ENCODE data around the gene RAP1GAP2.

- TF ChIP-seq, protein P1, sequence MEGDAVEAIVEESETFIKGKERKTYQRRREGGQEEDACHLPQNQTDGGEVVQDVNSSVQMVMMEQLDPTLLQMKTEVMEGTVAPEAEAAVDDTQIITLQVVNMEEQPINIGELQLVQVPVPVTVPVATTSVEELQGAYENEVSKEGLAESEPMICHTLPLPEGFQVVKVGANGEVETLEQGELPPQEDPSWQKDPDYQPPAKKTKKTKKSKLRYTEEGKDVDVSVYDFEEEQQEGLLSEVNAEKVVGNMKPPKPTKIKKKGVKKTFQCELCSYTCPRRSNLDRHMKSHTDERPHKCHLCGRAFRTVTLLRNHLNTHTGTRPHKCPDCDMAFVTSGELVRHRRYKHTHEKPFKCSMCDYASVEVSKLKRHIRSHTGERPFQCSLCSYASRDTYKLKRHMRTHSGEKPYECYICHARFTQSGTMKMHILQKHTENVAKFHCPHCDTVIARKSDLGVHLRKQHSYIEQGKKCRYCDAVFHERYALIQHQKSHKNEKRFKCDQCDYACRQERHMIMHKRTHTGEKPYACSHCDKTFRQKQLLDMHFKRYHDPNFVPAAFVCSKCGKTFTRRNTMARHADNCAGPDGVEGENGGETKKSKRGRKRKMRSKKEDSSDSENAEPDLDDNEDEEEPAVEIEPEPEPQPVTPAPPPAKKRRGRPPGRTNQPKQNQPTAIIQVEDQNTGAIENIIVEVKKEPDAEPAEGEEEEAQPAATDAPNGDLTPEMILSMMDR (IDR thresholded peaks at IDR 0.05; ENCODE audit: low read depth, low read length, poor library complexity, severe bottlenecking): no peak
- TF ChIP-seq EZH2phosphoT487 (IDR thresholded peaks at IDR 0.05; ENCODE audit: borderline replicate concordance, low read length): no peak
Observed at GRCh38 chr17:3046753-3047152, 250.5 kb downstream of the RAP1GAP2 start.

Measured in DOHH2 (cell line).